CD4-positive, alpha-beta T cell treated with Interleukin-15 for 1 hour (primary cell): Measurements from ENCODE around the gene ZNF541.
"Not testable (repeated sequence)": the region's sequence is repeated elsewhere in the genome, so short reads cannot be mapped to it uniquely, and the experiment has no call there.

Source experiments
- DNase-seq: peaks from one replicate; pipeline ENCODE4 v3.0.0-alpha.2; 2020

ZNF541 gene

DNA sequence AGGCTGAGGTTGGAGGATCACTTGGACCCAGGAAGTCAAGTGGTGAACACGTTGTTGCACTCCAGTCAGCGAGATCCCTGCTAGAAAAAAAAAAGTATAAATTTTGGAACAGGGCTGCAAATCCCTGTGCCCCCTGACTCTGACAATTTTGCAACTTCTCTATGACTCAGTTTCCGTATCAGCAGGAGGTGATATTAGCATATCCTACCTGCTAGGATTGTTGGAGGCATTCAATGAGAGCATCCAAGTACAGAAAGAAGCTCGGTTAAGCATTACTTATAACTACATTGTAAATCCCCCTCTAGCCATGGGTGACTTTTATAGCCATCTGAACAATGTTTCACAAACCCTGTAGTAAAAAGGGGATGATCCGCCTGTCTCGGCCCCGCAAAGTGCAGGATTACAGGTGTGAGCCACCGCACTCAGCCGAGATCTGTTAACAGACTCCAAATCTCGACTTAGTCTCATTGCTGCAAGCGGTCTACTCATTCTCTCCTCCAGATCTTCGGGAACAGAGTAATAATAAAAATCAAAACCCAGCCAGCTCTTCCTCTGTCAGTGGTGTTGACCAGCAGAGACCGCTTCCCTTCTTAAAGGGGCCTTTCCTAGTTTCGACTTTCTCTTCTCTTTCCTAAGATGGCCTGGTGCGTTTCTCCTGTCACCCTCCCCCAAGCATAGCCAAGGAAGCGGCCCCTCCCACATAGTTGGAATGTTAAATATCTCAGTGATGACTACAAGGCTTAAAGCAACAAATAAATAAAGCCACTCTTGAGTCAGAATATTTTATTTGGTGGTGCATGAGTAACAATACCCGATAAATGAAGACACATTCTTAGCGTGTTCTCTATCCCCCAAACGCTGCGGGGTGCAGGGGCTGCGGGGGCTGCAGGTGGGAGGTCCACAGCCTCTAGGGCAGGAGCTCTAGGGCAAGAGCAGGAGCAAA lies 25.7 kb upstream of the ZNF541 start:
- DNase-seq = no peak

- DNase-seq = peak; percentile 33
Observed at GRCh38 chr19:47595944-47596343, 23.0 kb upstream of the ZNF541 start.

DNA sequence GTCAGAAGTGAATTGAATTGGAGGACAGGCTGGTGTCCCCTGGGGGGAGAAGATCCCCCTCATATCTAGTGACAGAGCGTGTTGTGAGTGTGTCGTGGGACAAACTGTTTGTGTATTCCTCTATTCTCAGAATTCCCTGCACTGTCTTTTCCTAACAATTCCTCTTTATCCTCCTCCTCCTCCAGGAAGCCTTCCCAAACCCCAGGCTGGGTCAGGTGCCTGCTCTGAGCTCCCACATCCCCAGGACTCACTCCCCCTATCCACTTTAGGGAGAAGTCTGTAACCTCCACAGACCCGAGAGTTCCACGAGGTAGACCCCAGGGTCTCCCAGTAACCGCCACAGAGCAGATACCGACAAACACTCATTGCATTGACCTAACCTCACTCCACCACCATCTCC lies 20.9 kb upstream of the ZNF541 start:
- DNase-seq = no peak

DNA sequence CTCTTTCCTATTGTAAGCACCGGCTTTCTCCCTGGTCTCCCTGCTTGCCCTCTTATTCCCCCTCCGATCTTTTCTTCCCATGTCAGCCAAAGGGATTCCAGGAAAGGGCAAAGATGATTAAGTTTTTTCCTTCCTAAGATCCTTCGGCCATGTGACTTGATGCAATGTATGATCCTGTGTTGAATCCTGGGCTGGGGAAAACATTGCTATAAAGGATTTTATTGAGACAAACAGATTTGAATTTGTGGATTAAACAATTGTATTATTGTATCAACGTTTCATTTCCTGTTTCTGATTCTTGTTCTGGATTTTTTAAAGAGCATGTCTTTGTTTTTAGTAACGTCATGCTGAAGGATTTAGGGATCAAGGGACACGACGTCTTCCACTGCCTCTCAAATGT lies 16.9 kb upstream of the ZNF541 start:
- no peak for DNase-seq

DNA sequence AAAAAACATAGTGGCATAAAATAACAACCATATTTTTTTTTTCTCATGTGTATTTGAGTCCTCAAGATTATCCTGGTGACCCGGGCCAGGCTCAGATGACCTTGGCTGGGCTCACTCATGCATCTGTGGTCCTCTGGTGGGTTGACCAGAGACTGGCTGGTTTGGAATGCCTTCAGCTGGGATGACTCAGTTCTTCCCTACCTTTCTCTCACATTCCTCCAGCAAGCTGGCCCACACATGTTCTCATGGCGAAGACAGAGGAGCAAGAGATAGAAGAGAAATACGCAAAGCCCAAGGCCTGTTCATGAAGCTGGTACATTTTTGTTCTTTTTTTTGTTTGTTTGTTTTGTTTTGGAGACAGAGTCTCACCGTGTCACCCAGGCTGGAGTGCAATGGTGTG lies 14.3 kb upstream of the ZNF541 start:
- no peak for DNase-seq

GRCh38 chr19:47583161-47583560 lies 10.2 kb upstream of the ZNF541 start:
- not testable (repeated sequence) for DNase-seq

GRCh38 chr19:47582320-47582909 lies 9.5 kb upstream of the ZNF541 start:
- DNase-seq = no peak

DNA sequence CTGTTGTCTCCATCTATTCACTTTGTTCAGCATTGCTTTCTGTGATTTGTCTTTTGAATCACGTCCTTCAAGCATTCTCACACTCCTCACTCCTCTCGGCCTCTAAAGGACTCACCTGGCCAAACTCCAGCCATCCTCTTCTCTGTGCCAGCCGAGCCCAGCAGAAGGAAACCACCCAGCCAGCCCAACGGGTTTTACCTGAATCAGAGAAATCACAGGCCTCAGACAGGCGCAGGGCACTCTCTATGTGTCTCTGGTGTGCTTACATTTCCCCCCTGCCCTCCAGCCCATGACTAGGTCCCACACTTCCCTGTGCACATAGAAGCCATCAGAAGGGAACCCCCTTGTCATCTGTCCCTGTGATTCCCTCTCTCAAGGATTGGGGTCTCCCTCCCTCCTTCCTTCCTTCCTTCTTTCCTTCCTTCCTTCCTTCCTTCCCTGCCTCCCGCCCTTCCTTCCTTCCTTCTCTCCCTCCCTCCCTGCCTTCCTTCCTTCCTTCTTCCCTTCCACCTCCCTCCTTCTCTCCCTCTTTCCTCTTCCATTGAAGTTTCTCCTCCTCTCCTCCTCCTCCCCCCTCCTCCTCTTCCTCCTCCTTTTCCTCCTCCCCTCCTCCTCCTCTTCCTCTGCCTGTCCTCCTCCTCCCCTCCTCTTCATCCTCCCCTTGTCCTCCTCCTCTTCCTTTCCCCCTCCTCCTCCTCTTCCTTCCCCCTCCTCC lies 8.8 kb upstream of the ZNF541 start:
- DNase-seq = no peak

DNA sequence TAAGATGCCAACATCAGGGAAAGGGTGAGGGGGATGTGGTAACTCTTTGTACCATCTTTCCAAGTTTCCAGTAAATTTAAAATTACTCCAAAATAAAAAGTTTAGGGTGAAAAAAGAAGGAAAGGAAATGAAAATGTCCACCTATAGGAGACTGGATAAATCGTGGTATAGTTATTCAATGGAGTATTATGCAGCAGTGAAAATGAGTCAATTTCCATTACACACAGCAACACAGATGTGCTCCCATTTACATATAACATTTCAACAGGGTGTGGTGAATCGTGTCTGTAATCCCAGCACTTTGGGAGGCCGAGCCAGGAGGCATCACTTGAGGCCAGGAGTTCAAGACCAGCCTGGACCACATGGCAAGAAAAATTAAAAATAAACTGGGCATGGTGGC lies 7.4 kb upstream of the ZNF541 start:
- no peak for DNase-seq

DNA sequence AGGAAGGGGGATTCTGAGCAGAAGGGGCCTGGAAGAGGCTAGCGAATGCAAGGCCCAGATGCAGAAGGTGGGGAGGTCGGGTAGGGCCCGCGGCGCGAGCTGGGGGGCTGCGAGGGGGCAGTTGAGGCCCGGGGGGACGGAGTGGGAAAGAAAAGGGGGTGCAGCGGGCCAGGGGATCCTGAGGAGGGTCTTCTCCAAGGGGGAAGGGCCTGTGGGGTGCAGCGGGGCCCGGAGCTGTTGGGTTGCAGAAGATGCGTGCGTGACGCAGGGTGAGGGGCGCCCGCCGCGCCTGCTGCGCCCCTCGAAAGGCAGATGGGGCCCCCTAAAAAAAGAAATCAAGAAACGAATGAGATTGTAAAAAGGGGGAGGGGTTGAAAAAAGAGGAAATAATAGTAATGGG lies 313 bp downstream of the ZNF541 start:
- no peak for DNase-seq

- no peak for DNase-seq
Observed at GRCh38 chr19:47569331-47569730, 3.6 kb downstream of the ZNF541 start.

- no peak for DNase-seq
Observed at GRCh38 chr19:47564081-47564480, 8.9 kb downstream of the ZNF541 start.

GRCh38 chr19:47561440-47562057 lies 11.4 kb downstream of the ZNF541 start:
- no peak for DNase-seq

- DNase-seq = no peak
Observed at GRCh38 chr19:47560999-47561398, 11.9 kb downstream of the ZNF541 start.

DNA sequence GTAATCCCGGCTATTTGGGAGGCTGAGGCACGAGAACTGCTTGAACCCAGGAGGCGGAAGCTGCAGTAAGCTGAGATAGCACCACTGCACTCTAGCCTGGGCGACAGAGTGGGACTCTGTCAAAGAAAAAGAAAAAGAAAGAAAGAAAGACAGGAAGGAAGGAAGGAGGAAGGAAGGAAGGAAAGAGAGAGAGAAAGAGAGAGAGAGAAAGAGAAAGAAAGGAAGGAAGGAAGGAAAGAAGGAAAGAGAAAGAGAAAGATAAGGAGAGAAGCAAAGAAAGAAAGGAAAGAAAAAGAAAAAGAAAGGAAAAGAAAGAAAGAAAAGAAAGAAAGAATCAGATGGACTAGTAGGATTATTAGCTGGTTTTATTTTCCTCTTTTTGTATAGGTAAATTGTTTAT lies 22.8 kb downstream of the ZNF541 start:
- no peak for DNase-seq

GRCh38 chr19:47549261-47549862 lies 23.6 kb downstream of the ZNF541 start:
- DNase-seq = no peak

DNA sequence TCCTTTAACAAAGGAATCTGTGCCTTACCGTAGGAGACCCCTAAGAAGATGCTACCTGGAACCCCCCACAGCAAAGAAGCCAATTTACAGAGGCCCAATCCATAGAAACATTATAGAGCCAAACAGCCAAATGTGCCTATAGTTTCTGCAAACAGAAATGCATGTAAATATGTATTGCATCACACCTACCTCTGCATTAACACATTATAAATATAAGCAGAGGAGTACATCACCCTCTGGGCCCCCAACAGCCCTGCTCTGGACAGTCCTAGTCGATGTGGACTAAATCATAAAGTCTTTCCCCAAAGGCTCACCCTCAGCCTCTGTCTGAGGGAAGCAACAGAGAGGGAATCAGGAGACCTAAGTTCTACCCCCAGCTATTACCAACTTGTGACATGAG lies 25.7 kb downstream of the ZNF541 start:
- DNase-seq = no peak

GRCh38 chr19:47545061-47545948 lies 27.6 kb downstream of the ZNF541 start:
- DNase-seq = no peak

GRCh38 chr19:47544476-47544875 lies 28.5 kb downstream of the ZNF541 start:
- DNase-seq = no peak

DNA sequence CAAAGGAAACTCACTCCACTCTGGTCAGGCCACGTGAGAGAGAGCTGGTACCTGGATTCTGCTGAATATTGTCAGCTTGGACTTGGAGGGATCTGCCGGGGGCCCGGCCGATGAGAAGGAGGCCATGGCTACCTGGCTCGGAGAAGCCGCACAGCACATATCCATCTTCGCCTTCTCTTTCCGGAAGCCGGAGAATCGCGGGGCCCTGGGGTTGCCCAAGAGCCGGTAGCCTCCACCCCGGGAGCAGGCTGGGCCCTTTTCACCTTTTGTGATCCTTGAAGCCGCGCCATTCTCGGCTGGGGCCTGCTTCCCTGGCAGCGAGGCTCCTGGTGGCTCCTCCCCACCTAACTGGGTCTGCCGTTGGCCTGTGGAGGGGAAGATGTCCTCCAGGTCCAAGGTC lies 28.9 kb downstream of the ZNF541 start:
- no peak for DNase-seq

DNA sequence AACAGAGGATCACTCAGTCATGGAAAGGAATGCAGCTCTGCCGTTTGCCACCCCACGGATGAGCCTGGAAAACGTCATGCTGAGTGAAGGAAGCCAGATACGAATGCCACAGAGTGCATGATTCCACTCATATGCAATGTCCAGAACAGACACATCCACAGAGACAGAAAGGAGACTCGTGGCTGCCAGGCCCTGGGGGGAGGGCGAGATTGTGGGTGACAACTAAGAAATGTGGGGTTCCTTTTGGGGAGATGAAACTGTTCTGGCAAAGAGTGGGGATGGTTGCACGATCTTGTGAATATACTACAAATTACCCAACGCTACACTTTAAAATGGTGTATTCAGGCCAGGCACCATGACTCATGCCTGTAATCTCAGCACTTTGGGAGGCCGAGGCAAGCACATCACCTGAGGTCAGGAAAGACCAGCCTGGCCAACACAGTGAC lies 30.9 kb downstream of the ZNF541 start:
- no peak for DNase-seq

- DNase-seq = peak; percentile 58
Observed at GRCh38 chr19:47541518-47541917, 31.4 kb downstream of the ZNF541 start.
